HG02610 (cell line): ENCODE measurements around the gene TXNL4A.
"Not testable (repeated sequence)": the region's sequence is repeated elsewhere in the genome, so short reads cannot be mapped to it uniquely, and the experiment has no call there.

Source experiments
- ATAC-seq: cut with Tn5 transposase; IDR thresholded peaks from one replicate; pipeline ENCODE4 v1.9.1; 2021; ENCODE audit warnings: mild to moderate bottlenecking, moderate library complexity; ENCODE audit not compliant: unreplicated experiment

Gene TXNL4A

GRCh38 chr18:80000877-80001276 lies 12.5 kb upstream of the TXNL4A start:
- no peak for ATAC-seq

- ATAC-seq: not testable (repeated sequence)
Measured at GRCh38 chr18:79999701-80000100, 11.3 kb upstream of the TXNL4A start.

DNA sequence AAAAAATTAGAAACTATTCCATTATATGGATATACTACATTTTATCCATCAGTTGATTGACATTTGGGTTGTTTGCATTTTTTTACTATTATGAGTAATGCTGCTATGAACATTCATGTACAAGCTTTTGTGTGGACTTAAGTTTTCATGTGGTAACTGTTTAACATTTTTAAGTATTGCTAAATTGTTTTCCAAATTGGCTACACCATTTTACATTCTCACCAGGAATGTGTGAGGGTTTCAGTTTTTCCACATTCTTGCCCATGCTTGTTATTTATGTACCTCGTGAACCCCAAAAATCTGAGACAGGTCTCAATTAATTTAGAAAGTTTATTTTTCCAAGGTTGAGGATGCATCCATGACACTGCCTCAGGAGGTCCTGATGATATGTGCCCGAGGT lies 3.1 kb upstream of the TXNL4A start:
- ATAC-seq: no peak

DNA sequence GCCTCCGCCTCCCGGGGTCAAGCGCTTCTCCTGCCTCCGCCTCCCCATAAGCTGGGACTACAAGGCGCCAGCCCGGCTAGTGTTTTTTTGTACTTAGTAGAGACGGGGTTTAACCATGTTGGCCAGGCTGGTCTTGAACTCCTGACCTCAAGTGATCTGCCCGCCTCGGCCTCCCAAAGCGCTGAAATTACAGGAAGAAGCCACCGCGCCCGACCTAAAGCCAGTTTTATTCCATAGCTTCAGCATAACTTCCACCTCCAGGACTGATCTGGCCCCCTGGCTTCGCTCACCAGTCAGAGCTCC lies 783 bp upstream of the TXNL4A start:
- ATAC-seq: no peak

GRCh38 chr18:79988071-79988450 lies 302 bp downstream of the TXNL4A start:
- ATAC-seq: peak; percentile 58

DNA sequence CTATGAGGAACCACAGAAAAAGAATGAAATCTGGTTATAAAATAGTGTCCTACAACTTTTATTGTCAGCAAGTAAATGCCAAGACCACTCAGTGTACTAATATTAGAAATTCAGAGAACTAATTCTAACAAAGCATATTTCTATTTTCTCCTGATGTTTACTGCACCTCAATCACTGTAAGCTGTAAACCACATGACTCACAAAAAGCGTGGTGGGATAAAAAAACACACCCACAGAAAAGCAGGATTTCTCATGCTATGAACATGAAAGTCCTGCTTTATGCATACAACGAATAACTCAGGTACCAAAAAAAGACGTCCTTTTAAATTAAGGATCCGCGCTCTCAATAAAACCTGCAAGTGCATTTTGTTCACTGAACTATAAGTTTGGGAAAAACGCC lies 797 bp downstream of the TXNL4A start:
- no peak for ATAC-seq

DNA sequence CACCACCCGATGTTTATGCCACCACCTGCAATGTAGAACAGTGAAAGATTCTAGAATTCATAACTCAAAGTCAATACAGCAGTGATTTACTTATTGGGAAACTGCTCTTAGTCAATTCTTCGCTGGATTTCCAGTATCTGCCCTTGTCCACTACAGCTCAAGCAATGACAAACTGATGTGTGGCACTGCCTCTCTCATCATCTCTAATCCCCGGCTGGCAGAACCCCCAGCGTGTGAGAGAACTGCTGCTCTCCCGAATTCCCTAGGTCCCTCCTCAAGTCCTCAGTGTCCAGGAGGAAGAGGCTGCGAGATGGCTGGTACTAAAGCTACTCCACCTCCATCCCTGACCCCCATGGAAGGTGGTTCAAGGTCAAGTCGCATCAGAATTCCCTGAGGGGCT lies 1.6 kb downstream of the TXNL4A start:
- no peak for ATAC-seq

DNA sequence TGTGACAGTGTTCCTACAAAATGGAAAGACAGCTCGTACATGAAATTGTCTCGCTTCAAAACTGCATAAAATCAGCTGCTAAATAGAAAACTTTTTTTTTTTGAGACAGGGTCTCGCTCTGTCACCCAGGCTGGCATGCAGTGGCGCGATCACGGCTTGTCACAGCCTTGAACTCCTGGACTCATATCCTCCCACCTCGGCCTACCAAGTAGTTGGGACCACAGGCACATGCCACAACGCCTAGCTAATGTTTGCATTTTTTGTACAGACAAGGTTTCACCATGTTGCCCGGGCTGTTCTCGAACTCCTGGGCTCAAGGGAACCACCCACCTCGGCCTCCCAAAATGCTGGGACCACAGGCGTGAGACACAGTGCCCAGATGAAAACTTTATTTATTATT lies 3.2 kb downstream of the TXNL4A start:
- no peak for ATAC-seq

DNA sequence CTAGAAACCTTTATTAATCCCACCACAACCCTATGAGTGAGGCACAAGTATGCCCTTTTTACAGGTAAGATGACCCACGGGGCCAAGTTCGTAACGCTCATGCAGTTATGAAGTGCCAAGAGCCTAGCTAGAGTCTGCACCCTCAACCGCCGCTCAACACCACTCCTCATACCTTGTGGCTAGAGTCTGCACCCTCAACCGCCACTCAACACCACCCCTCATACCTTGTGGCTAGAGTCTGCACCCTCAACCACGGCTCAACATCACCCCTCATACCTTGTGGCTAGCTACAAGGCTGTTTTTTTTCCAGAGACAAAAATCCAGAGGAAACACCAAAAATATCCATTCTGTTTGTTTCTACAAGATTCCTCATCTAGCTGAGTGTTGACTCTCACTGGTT lies 4.6 kb downstream of the TXNL4A start:
- ATAC-seq: no peak

- ATAC-seq: no peak
Measured at GRCh38 chr18:79983253-79983652, 5.1 kb downstream of the TXNL4A start.

DNA sequence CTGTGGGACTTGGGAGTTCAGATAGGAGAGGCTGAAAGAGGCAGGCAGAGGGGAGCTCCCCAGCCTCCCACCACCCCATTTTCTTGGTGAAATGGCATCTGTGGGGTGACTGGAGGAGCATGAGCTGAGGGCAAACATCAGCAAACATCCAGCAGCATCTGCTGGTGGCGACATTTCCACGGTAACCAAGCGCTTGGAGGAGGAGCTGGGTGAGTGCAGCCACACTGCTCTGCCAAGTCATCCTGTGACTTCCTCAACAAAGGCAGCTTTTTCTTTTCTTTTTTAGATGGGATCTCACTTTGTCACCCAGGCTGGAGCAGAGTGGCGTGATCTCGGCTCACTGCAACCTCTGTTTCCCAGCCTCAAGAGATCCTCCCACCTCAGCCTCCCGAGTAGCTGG lies 5.6 kb downstream of the TXNL4A start:
- ATAC-seq: peak; percentile 59

DNA sequence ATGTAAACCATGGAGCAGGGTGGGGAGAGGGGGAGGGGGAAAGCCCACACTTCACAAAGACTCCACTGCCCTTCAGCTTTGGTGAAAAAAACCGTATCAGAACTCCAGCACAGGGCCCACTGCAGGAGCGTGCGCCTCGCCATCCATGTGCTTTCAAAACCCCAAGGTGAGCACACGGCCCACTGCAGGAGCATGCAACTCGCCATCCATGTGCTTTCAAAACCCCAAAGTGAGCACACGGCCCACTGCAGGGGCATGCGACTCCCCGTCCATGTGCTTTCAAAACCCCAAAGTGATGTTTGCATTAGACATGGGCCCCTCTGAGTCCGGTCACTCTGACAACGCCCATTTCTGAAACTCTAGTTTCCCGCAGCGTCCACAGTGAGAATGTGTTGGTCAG lies 7.8 kb downstream of the TXNL4A start:
- ATAC-seq: no peak

DNA sequence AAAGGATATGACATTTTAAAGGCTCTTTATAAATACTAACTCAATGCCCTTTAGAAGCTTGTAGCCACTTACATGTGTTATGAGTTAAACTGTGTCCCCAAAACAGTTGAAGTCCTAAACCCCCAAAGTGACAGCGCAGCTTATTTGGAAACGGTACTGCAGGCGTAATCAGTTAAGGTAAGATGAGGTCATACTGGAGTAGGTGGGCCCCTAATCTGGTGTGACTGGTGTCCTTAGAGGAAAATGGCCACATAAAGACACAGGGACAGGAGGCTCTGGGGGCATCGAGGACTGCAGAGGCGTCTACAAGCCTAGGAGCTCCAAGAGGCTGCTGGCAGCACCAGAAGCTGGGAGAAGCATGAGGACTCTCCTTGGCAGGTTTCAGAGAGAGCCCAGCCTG lies 8.5 kb downstream of the TXNL4A start:
- ATAC-seq: no peak

DNA sequence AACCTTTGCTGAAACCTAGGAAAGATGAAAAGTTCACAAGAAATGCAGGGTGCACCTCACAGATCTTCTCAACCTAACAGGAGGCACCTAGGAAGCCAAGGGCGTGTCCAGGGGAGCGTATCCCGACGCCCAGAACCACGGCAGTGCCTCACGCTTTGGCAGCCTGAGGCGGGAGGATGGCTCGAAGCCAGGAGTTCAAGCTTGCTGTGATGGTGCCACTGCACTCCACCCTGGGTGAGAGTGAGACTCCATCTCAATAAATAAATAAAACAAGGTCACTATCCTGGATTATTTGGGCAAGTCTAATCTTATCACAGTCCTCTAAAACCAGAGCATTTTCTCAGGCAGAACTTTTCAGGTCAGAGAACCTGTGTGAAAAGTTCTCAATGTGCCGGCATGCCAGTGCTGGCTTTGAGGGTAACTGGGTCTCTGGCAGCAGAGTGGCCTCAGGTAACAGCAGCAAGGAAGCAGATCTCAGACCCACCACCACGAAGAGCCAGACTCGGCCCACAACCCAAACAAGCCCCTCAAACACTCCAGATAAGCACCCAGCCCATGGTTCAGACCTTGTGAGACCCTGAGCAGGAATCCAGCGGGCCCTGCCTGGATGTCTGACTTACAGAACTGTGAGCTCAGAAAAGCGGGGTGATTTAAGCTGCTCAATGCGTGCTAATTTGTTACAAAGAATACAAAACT lies 12.2 kb downstream of the TXNL4A start:
- no peak for ATAC-seq

DNA sequence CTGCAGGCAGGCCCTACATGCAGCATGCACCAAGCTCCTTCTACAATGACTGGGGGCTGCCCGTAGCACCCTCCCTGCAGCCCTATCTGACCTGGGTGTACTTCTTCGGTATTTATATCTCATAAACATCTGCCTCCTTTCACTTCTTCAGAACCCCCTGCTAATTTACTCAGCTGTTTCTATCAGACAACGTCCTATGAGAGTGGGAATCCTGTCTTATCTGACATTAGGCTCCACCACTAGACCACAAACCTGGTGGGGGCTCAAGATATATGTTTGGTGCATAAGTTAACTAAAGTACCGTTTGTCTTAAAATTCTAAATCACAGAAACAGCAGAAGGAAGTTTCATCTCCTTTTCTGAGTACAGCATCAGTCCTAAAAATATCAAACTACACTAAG lies 13.3 kb downstream of the TXNL4A start:
- no peak for ATAC-seq

DNA sequence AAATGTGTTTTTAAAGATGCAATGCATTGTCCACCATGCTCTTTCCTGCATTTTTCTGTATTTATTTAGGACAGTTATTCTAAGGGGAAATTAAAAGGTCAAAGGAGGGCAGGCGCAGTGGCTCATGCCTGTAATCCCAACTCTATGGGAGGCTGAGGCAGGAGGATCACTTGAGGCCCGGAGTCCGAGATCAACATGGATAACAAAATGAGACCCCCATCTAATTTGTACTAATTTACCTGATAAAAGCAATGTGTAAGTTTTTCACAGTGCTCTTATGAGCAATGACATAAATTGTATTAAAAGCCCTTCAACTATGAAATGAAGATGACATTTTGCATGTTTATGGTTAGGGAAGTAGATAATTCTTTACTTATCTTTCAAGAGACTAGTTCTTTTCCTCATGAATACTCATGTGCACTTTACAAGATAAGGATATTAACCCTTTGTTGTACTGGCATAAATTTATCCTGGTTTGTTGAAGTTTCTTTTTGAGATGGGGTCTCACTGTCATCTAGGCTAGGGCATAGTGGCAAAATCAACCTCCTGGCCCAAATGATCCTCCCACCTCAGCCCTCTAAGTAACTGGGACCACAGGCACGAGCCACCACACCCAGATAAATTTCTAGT lies 14.2 kb downstream of the TXNL4A start:
- ATAC-seq: no peak

DNA sequence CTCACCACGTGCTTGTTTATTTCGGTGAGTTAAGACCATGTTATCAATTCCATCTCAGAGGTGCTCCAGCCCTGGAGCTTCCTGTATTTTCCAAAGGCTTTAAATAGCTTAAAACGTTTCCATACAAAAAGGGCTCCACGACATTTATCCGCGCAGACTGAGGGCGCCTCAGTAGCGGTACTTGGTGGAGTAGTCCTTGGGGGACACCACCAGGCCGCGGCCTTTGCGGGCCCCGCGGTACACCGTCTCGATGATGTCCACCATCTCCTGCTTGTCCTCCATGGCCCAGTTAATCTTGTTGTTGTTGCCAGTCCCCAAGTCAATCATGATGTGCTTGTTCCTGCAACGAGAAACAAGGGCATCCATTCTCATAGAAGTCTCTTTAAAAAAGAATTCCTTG lies 14.8 kb downstream of the TXNL4A start:
- no peak for ATAC-seq

GRCh38 chr18:79972720-79973119 lies 15.6 kb downstream of the TXNL4A start:
- ATAC-seq: no peak

DNA sequence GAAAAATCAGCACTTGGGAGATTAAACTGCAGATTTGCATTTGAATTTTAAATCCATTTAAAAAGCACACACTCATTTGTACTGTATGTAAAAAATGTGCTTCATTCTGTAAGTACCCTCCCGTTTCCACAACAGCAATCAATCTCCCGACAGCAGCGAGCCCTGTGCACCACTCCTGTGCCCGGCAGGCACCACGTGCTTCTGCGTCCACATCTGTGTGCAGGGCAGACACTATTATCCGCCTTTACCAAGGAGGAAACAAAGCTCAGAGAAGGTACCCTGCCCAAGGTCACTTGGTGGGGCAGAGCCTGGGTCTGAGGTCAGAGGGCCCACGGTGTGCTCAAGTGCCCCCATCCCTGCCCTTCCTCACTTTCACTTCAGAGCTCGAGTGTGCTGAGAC lies 16.4 kb downstream of the TXNL4A start:
- no peak for ATAC-seq

GRCh38 chr18:79971211-79971952 lies 17.0 kb downstream of the TXNL4A start:
- ATAC-seq: no peak

DNA sequence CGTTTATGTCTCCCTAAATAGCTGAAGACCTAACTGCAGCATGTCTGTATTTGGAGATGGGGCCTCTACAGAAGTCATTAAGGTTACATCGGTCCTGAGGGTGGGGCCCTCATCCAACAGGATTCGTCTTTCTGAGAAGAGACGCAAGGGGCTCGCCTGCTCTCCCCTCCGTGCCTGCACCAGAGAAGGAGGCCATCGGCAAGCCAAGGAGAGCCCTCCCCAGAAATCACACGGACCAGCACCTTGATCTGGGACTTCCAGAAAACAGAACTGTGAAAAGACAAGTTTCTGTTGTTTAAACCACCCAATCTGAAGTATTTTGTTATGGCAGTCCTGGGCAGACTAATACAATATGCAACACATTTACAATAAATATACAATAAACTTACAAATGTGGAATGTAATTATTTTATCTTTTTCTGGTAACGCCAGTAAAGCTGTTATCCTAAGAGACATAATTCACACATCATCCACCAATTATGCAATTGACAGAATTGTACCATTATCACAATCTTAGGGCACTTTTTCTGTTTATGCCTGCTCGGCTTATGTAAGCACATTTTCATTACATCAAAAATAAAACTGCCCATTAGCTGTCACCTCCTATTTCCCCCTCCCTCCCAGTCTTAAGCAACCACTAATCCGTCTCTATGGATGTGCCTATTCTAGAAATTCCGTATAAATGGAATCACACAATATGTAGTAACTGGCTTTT lies 17.8 kb downstream of the TXNL4A start:
- no peak for ATAC-seq
